ENCODE results near the gene NSL1.
"Not testable (repeated sequence)": the region's sequence is repeated elsewhere in the genome, so short reads cannot be mapped to it uniquely, and the experiment has no call there.

Gene NSL1

GRCh38 chr1:212791676-212792395 lies at the start of gene NSL1, which contains the start of gene TATDN3:
TSS of gene NSL1 (minus strand) at chr1:212791777. CDS start at chr1:212791763, 14 bp downstream.
TSS of gene TATDN3 (plus strand) at chr1:212791894. CDS start at chr1:212791922, 28 bp downstream.
- peak within 1 kb of the TSS; percentile 95 to 98 for H3K9ac ChIP-seq (ENCODE audit: low read depth in 1 of 2, low read length in 2 of 2)
- H3K27me3 ChIP-seq (ENCODE audit: control insufficient read depth in 2 of 2, insufficient read depth in 2 of 2, low read length in 2 of 2): no peaks in the 10 kb centered on the region
- H3K27ac ChIP-seq (ENCODE audit: low read depth in 2 of 2, low read length in 2 of 2): peak within 1 kb of the TSS; percentile 94 to 95
- H3K9me3 ChIP-seq (ENCODE audit: control insufficient read depth in 2 of 2, low read length in 2 of 2): no peaks in the 10 kb centered on the region
- H3K4me3 ChIP-seq (ENCODE audit: low read length in 2 of 2): peak within 1 kb of the TSS; percentile 97 to 100
- peaks cover 0 to 4% of the 10 kb centered on the region in 2 donors for H3K36me3 ChIP-seq (ENCODE audit: control insufficient read depth in 2 of 2, insufficient read depth in 2 of 2, low read length in 2 of 2)
- peaks cover 3 to 5% of the 10 kb centered on the region in 2 donors for H3K4me1 ChIP-seq (ENCODE audit: control insufficient read depth in 2 of 2, insufficient read depth in 2 of 2, low read length in 2 of 2)

GRCh38 chr1:212838145-212838544 lies 46.6 kb upstream of the NSL1 start:
- H3K9ac ChIP-seq (ENCODE audit: low read depth in 1 of 2, low read length in 2 of 2): no peak overlapping the region
- H3K36me3 ChIP-seq (ENCODE audit: control insufficient read depth in 2 of 2, insufficient read depth in 2 of 2, low read length in 2 of 2): no peaks in the 10 kb centered on the region
- H3K4me3 ChIP-seq (ENCODE audit: low read length in 2 of 2): no peak overlapping the region
- H3K27ac ChIP-seq (ENCODE audit: low read depth in 2 of 2, low read length in 2 of 2): no peak overlapping the region
- H3K4me1 ChIP-seq (ENCODE audit: control insufficient read depth in 2 of 2, insufficient read depth in 2 of 2, low read length in 2 of 2): peaks cover 4 to 9% of the 10 kb centered on the region in 2 donors
- no peaks in the 10 kb centered on the region for H3K27me3 ChIP-seq (ENCODE audit: control insufficient read depth in 2 of 2, insufficient read depth in 2 of 2, low read length in 2 of 2)
- no peaks in the 10 kb centered on the region for H3K9me3 ChIP-seq (ENCODE audit: control insufficient read depth in 2 of 2, low read length in 2 of 2)

GRCh38 chr1:212833211-212834207 lies 41.9 kb upstream of the NSL1 start:
- H3K4me3 ChIP-seq (ENCODE audit: low read length in 2 of 2); H3K27me3 ChIP-seq (ENCODE audit: control insufficient read depth in 2 of 2, insufficient read depth in 2 of 2, low read length in 2 of 2); H3K9ac ChIP-seq (ENCODE audit: low read depth in 1 of 2, low read length in 2 of 2); H3K9me3 ChIP-seq (ENCODE audit: control insufficient read depth in 2 of 2, low read length in 2 of 2); H3K4me1 ChIP-seq (ENCODE audit: control insufficient read depth in 2 of 2, insufficient read depth in 2 of 2, low read length in 2 of 2); H3K36me3 ChIP-seq (ENCODE audit: control insufficient read depth in 2 of 2, insufficient read depth in 2 of 2, low read length in 2 of 2): not testable (repeated sequence)
- H3K27ac ChIP-seq (ENCODE audit: low read depth in 2 of 2, low read length in 2 of 2): peak overlapping the region; percentile 58 to 72

GRCh38 chr1:212828395-212828794 lies 36.8 kb upstream of the NSL1 start:
- Histone ChIP-seq H3K27me3 (ENCODE audit: control insufficient read depth in 2 of 2, insufficient read depth in 2 of 2, low read length in 2 of 2) (no peaks in the 10 kb centered on the region), H3K36me3 (ENCODE audit: control insufficient read depth in 2 of 2, insufficient read depth in 2 of 2, low read length in 2 of 2) (no peaks in the 10 kb centered on the region), H3K4me1 (ENCODE audit: control insufficient read depth in 2 of 2, insufficient read depth in 2 of 2, low read length in 2 of 2) (peaks cover 10 to 14% of the 10 kb centered on the region in 2 donors), H3K9me3 (ENCODE audit: control insufficient read depth in 2 of 2, low read length in 2 of 2) (peaks cover 7 to 10% of the 10 kb centered on the region in 2 donors), H3K9ac (ENCODE audit: low read depth in 1 of 2, low read length in 2 of 2) (no peak overlapping the region), H3K27ac (ENCODE audit: low read depth in 2 of 2, low read length in 2 of 2) (peak overlapping the region; percentile 3 to 63), H3K4me3 (ENCODE audit: low read length in 2 of 2) (no peak overlapping the region)

GRCh38 chr1:212827831-212828278 lies 36.3 kb upstream of the NSL1 start:
- Histone ChIP-seq H3K27ac (ENCODE audit: low read depth in 2 of 2, low read length in 2 of 2) (peak overlapping the region; percentile 3 to 63), H3K4me1 (ENCODE audit: control insufficient read depth in 2 of 2, insufficient read depth in 2 of 2, low read length in 2 of 2) (peaks cover 9 to 14% of the 10 kb centered on the region in 2 donors), H3K4me3 (ENCODE audit: low read length in 2 of 2) (peak overlapping the region in 1 of 2 donors; percentile 31), H3K36me3 (ENCODE audit: control insufficient read depth in 2 of 2, insufficient read depth in 2 of 2, low read length in 2 of 2) (no peaks in the 10 kb centered on the region), H3K9ac (ENCODE audit: low read depth in 1 of 2, low read length in 2 of 2) (no peak overlapping the region), H3K9me3 (ENCODE audit: control insufficient read depth in 2 of 2, low read length in 2 of 2) (peaks cover 7 to 10% of the 10 kb centered on the region in 2 donors), H3K27me3 (ENCODE audit: control insufficient read depth in 2 of 2, insufficient read depth in 2 of 2, low read length in 2 of 2) (no peaks in the 10 kb centered on the region)

- H3K9me3 ChIP-seq (ENCODE audit: control insufficient read depth in 2 of 2, low read length in 2 of 2): peaks cover 7 to 10% of the 10 kb centered on the region in 2 donors
- peaks cover 5 to 14% of the 10 kb centered on the region in 2 donors for H3K4me1 ChIP-seq (ENCODE audit: control insufficient read depth in 2 of 2, insufficient read depth in 2 of 2, low read length in 2 of 2)
- peak overlapping the region; percentile 32 for H3K27ac ChIP-seq (ENCODE audit: low read depth in 2 of 2, low read length in 2 of 2)
- no peaks in the 10 kb centered on the region for H3K36me3 ChIP-seq (ENCODE audit: control insufficient read depth in 2 of 2, insufficient read depth in 2 of 2, low read length in 2 of 2)
- no peaks in the 10 kb centered on the region for H3K27me3 ChIP-seq (ENCODE audit: control insufficient read depth in 2 of 2, insufficient read depth in 2 of 2, low read length in 2 of 2)
- H3K4me3 ChIP-seq (ENCODE audit: low read length in 2 of 2): peak overlapping the region in 1 of 2 donors; percentile 31
- no peak overlapping the region for H3K9ac ChIP-seq (ENCODE audit: low read depth in 1 of 2, low read length in 2 of 2)
These were observed 35.7 kb upstream of the NSL1 start for GRCh38 chr1:212827171-212827776.

- Histone ChIP-seq H3K9me3 (ENCODE audit: control insufficient read depth in 2 of 2, low read length in 2 of 2) (peaks cover 7 to 10% of the 10 kb centered on the region in 2 donors), H3K36me3 (ENCODE audit: control insufficient read depth in 2 of 2, insufficient read depth in 2 of 2, low read length in 2 of 2) (no peaks in the 10 kb centered on the region), H3K4me3 (ENCODE audit: low read length in 2 of 2) (no peak overlapping the region), H3K9ac (ENCODE audit: low read depth in 1 of 2, low read length in 2 of 2) (no peak overlapping the region), H3K27me3 (ENCODE audit: control insufficient read depth in 2 of 2, insufficient read depth in 2 of 2, low read length in 2 of 2) (no peaks in the 10 kb centered on the region), H3K27ac (ENCODE audit: low read depth in 2 of 2, low read length in 2 of 2) (no peak overlapping the region), H3K4me1 (ENCODE audit: control insufficient read depth in 2 of 2, insufficient read depth in 2 of 2, low read length in 2 of 2) (peaks cover 5 to 14% of the 10 kb centered on the region in 2 donors)
These were observed 34.3 kb upstream of the NSL1 start for GRCh38 chr1:212825798-212826452.

GRCh38 chr1:212824201-212824600 lies 32.6 kb upstream of the NSL1 start:
- Histone ChIP-seq H3K36me3 (ENCODE audit: control insufficient read depth in 2 of 2, insufficient read depth in 2 of 2, low read length in 2 of 2) (no peaks in the 10 kb centered on the region), H3K27me3 (ENCODE audit: control insufficient read depth in 2 of 2, insufficient read depth in 2 of 2, low read length in 2 of 2) (no peaks in the 10 kb centered on the region), H3K4me1 (ENCODE audit: control insufficient read depth in 2 of 2, insufficient read depth in 2 of 2, low read length in 2 of 2) (peaks cover 5 to 14% of the 10 kb centered on the region in 2 donors), H3K9me3 (ENCODE audit: control insufficient read depth in 2 of 2, low read length in 2 of 2) (peaks cover 7 to 10% of the 10 kb centered on the region in 2 donors), H3K9ac (ENCODE audit: low read depth in 1 of 2, low read length in 2 of 2) (no peak overlapping the region), H3K27ac (ENCODE audit: low read depth in 2 of 2, low read length in 2 of 2) (no peak overlapping the region), H3K4me3 (ENCODE audit: low read length in 2 of 2) (no peak overlapping the region)

- Histone ChIP-seq H3K4me1 (ENCODE audit: control insufficient read depth in 2 of 2, insufficient read depth in 2 of 2, low read length in 2 of 2) (peaks cover under 1 to 7% of the 10 kb centered on the region in 2 donors), H3K4me3 (ENCODE audit: low read length in 2 of 2) (no peak overlapping the region), H3K27ac (ENCODE audit: low read depth in 2 of 2, low read length in 2 of 2) (no peak overlapping the region), H3K27me3 (ENCODE audit: control insufficient read depth in 2 of 2, insufficient read depth in 2 of 2, low read length in 2 of 2) (no peaks in the 10 kb centered on the region), H3K9ac (ENCODE audit: low read depth in 1 of 2, low read length in 2 of 2) (no peak overlapping the region), H3K36me3 (ENCODE audit: control insufficient read depth in 2 of 2, insufficient read depth in 2 of 2, low read length in 2 of 2) (no peaks in the 10 kb centered on the region), H3K9me3 (ENCODE audit: control insufficient read depth in 2 of 2, low read length in 2 of 2) (peaks cover 7 to 10% of the 10 kb centered on the region in 2 donors)
These were observed 31.4 kb upstream of the NSL1 start for GRCh38 chr1:212822956-212823355.

All from mucosa of rectum (tissue), 2 donors.